ENCODE results near the gene NRXN3.

- TF ChIP-seq ZNF383 (CRISPR knock-in tag; IDR thresholded peaks at IDR 0.05; ENCODE audit: borderline replicate concordance) (no peak), POLR2AphosphoS2 (IDR thresholded peaks at IDR 0.05; ENCODE audit: low read depth, low read length) (no peak), GFI1 (CRISPR knock-in tag; IDR thresholded peaks at IDR 0.05; ENCODE audit: borderline replicate concordance) (no peak), RAD51 (IDR thresholded peaks at IDR 0.05; ENCODE audit: borderline replicate concordance) (no peak), TGIF2 (CRISPR knock-in tag; IDR thresholded peaks at IDR 0.05) (no peak), POLR2A (IDR thresholded peaks at IDR 0.05; ENCODE audit: insufficient read depth in 1 of 2, low read depth in 2 of 2, low read length in 2 of 2) (no peak), RFX5 (IDR thresholded peaks at IDR 0.05; ENCODE audit: low read depth, low read length) (no peak)
Measured at GRCh38 chr14:78581229-78581628, 411.1 kb downstream of the NRXN3 start.

Measured in HepG2 (cell line).